ENCODE data around the gene UHRF1. TPM values are rescaled to one million over a fixed set of nuclear protein-coding genes. Genes with fewer than 3 reads are reported as not detected.
"Not testable (repeated sequence)": the region's sequence is repeated elsewhere in the genome, so short reads cannot be mapped to it uniquely, and the experiment has no call there.

The UHRF1 gene
- total RNA-seq, 1 experiment from 2014 or later = 34.6 TPM

DNA sequence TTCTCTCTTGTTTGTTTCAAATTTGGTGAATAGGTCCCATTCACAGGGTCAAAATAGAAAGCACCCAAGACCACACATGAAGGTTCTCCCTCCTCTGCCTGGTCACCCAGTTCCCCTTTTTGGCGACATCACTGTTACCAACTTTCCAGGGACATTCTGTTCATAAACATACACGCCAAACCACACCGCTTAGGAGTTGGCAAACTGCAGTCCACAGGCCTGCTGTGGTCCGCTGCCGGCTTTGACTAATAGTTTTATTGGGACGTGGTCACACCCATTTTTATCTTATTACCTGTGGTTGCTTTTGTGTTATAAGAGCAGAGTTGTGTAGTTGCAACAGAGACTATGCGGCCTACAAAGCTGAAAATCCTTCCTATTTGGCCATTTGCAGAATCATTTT, 24.2 kb downstream of the UHRF1 start:
- DNase-seq (ENCODE audit: low read depth) = no peak

GRCh38 chr19:4935444-4935843, 26.1 kb downstream of the UHRF1 start:
- no peak for DNase-seq (ENCODE audit: low read depth)

- DNase-seq (ENCODE audit: low read depth) = no peak
Observed at GRCh38 chr19:4937060-4937459, 27.8 kb downstream of the UHRF1 start.

DNA sequence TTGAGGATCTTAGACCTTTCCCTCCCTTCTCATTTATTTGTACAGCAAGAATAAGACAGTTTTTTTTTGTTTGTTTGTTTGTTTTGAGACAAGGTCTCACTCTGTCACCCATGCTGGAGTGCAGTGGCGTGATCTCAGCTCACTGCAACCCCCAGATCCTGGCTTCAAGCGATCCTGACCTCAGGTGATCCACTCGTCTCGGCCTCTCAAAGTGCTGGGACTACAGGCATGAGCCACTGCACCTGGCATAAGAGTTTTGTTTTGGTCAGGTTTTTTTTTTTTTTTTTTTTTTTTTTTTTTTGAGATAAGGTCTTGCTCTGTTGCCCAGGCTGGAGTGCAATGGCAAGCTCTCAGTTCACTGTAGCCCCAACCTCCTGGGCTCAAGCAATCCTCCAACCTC, 29.2 kb downstream of the UHRF1 start:
- DNase-seq (ENCODE audit: low read depth) = not testable (repeated sequence)

DNA sequence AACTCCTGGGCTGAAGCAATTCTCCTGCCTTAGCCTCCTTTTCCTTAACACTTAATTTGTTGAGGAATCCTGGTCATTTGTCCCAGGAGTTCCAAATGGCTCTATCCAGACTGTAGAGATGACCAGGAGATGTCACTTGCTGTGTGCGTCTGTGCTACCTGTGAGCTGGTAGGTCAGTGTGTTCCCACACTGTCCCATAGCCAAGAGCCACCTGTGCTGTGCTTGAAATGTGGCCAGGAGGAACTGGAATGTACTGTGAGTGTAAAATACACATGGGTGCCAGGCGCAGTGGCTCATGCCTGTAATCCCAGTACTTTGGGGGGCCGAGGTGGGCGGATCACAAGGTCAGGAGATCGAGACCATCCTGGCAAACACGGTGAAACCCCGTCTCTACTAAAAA, 30.2 kb downstream of the UHRF1 start:
- no peak for DNase-seq (ENCODE audit: low read depth)

DNA sequence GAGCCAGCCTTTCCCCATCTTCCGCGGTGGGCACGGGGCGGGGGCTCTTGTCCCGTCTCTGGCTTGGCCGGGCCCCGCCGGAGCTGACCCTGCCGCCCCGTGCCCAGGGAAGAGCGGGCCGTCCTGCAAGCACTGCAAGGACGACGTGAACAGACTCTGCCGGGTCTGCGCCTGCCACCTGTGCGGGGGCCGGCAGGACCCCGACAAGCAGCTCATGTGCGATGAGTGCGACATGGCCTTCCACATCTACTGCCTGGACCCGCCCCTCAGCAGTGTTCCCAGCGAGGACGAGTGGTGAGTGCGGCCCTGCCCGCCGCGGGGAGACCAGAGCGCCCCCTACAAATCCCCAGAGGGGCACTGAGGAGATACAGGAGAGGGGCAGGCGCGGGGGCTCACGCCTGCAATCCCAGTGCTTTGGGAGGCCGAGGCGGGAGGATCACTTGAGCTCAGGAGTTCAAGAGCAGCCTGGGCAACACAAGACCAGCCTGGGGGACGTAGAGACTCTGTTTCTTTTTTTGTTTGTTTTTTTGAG, 32.4 kb downstream of the UHRF1 start:
- DNase-seq (ENCODE audit: low read depth) = not testable (repeated sequence)

GRCh38 chr19:4950650-4951049, 41.3 kb downstream of the UHRF1 start:
- DNase-seq (ENCODE audit: low read depth) = not testable (repeated sequence)

DNA sequence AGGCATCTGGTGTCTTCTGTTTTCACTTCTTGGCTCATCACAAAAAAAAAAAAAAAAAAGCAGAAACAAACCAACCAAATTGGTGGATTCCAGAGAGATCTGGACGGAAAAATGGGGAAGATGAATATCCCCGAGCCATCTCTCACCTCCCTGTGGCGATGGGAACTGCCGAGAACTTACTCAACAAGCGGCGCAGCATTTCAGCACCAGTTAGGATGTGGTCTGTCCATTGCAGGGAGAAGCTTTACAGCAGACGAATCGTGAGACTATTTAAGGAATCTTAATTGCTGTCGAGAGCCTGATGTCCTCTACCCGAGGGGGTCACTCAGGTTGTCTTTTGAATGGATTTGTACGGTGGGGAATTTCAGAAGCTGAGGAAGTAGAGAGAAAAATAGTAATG, 42.4 kb downstream of the UHRF1 start:
- DNase-seq (ENCODE audit: low read depth) = no peak

DNA sequence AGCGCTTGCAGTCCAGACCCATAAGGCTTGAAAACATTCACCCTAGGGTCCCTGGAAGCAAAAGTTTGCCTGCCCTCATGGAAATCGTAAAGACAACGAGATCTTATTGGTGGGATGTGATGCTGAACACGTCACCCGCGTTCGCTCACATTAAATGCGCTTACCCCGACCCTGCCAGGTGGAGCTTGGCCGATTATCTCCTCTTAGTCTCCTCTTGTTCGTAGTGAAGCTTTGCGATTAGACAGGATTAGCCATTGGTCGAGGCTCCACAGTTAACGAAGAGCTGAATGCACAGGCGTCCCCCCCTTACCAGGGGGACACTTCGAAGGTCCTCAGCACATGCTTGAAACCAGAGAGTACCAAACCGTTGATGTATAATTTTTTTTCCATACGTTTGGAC, 43.6 kb downstream of the UHRF1 start:
- DNase-seq (ENCODE audit: low read depth) = no peak

GRCh38 chr19:4954320-4955149, 45.2 kb downstream of the UHRF1 start:
- DNase-seq (ENCODE audit: low read depth) = not testable (repeated sequence)

GRCh38 chr19:4955274-4955673, 46.0 kb downstream of the UHRF1 start:
- DNase-seq (ENCODE audit: low read depth) = no peak

- DNase-seq (ENCODE audit: low read depth) = no peak
Observed at GRCh38 chr19:4957981-4958380, 48.7 kb downstream of the UHRF1 start.

- DNase-seq (ENCODE audit: low read depth) = no peak
Observed at GRCh38 chr19:4962085-4962619, 52.9 kb downstream of the UHRF1 start.

GRCh38 chr19:4965061-4965460, 55.8 kb downstream of the UHRF1 start:
- DNase-seq (ENCODE audit: low read depth) = no peak

- DNase-seq (ENCODE audit: low read depth) = peak; percentile 42
Observed at GRCh38 chr19:4966591-4966990, 57.3 kb downstream of the UHRF1 start.

DNA sequence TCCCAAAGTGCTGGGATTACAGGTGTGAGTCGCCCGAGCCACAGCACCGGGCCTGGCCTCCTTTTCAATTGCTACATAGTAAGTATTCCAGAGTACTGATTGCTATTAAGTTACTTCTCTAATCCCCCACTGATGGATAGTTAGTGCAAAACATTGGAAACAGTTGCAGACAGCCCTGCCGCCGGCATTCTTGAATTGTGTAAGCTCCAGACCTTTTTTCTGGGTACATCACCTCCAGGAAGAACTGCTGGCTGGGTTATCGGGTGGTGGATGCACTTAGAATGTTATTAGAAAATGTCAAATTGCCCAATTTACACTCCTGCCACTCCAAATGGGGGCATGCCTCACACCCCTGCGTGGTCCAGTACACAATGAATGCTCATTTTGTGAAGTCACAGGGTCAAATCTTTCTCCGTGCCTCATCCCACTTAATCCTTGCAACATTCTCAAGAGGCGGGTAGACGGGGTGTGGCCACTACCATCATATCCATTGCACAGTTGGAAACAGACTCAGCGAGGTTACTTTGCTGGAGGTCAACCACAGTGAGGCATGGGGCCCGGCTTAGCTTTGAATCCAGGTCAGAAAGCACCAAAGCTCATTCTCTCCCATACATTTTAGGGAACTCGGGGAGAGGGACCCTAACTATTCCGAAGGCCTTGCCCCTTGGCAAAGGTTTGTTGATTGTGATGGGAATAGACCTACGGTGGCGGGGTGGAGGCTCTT, 58.6 kb downstream of the UHRF1 start:
- peak; percentile 79 for DNase-seq (ENCODE audit: low read depth)

DNA sequence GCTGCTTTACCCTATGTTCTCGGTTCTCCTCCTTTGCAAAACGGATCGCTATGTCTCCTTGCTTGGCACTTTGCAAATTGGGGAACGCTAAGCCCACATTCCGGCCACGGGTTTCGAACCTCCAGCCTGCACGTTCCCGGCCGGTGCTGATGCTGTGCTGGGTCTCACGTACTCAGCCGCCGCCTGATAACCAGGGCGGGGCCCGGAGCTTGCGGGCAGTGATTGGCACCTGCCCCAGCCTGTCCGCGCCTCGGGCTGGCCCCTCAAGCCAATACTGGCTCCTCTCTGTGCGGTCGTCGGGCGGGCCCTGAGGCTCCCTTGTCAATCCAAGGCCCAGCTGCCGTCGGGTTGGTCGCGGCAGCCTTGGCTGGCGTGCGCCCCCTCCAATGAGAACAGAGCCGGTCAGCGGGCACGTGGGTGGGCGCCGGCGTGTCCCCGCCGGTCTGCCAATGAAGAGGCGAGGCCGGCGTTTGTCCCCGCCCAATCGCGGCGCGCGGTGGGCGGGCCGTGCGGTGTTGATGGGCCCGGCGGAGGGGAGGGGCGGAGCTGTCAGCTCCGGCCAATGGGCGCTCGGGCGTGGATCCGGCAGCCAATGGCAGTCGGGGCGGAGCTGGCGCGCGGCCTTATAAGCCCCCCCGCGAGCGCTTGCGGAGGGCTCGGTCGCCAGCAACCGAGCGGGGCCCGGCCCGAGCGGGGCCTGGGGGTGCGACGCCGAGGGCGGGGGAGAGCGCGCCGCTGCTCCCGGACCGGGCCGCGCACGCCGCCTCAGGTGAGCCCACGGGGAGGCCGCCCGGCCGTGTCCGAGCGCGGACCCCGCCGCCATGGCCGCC, 59.4 kb downstream of the UHRF1 start, which contains the start of gene KDM4B:
Gene KDM4B (plus strand): TSS at position 652 of the 830 bp plus-strand sequence. CDS start 63,778 bp downstream, outside the sequence.
- DNase-seq (ENCODE audit: low read depth) = peak; percentile 100

GRCh38 chr19:4969292-4969771, 60.0 kb downstream of the UHRF1 start:
- no peak for DNase-seq (ENCODE audit: low read depth)

- no peak for DNase-seq (ENCODE audit: low read depth)
Observed at GRCh38 chr19:4969772-4970531, 60.7 kb downstream of the UHRF1 start.

GRCh38 chr19:4970558-4971423, 61.5 kb downstream of the UHRF1 start:
- DNase-seq (ENCODE audit: low read depth) = no peak

Data from Daoy (cell line).